GM12878 (cell line): ENCODE data around the gene TBCK. TPM values are rescaled to one million over a fixed set of nuclear protein-coding genes. Genes with fewer than 3 reads are reported as not detected.

ENCODE experiments used
- ATAC-seq: fragments of 200-7000 bp; cut with Tn5 transposase; 3 replicates; pipeline ENCODE4 v1.9.1; 2020; ENCODE audit warnings: mild to moderate bottlenecking, moderate library complexity
- BruUV-seq: library from RNA; stranded (reverse); fragments of 400-500 nt; replicated peaks from 2 replicates; lab custom pipeline; 2021; lab: Mats Ljungman, UMichigan
- CTCF ChIA-PET: fragments of 300-600 bp; sonication (Branson Sonifier 250); formaldehyde crosslinking; extraction: SDS; loops from one replicate; lab custom pipeline; 2021; ENCODE audit warnings: inconsistent platforms; lab: Yijun Ruan, JAX
- POLR2A ChIA-PET: fragments of 350-600 bp; formaldehyde crosslinking; extraction: SDS; loops from one replicate; lab custom pipeline; 2021; ENCODE audit warnings: inconsistent platforms; lab: Charles Lee
- RAD21 ChIA-PET: fragments of 300-600 bp; sonication (Branson Sonifier 250); formaldehyde crosslinking; loops from one replicate; lab custom pipeline; 2023; ENCODE audit warnings: antibody characterized with exemption; ENCODE audit not compliant: unreplicated experiment; lab: Charles Lee
- SMC1A ChIA-PET: fragments of 300-600 bp; sonication (Branson Sonifier 250); formaldehyde crosslinking; loops from one replicate; lab custom pipeline; 2023; ENCODE audit not compliant: unreplicated experiment, uncharacterized antibody; lab: Charles Lee
- DNase-seq: peaks from one replicate; pipeline ENCODE4 v3.0.0-alpha.2; 2011; ENCODE audit warnings: low read depth, low spot score
- FAIRE-seq: peaks from 3 replicates; lab custom pipeline; 2011; peaks lifted over from hg19 to GRCh38; lab: Jason Lieb, UNC
- H2AFZ ChIP-seq: 2 replicates; pipeline ENCODE4 v1.6.0; 2011; ENCODE audit warnings: low read depth, low read length, control low read depth; ENCODE audit not compliant: control insufficient read depth
- H3K27ac ChIP-seq: 2 replicates; pipeline ENCODE4 v1.5.1; 2011; ENCODE audit warnings: control low read depth; ENCODE audit not compliant: control insufficient read depth, insufficient read depth
- H3K27me3 ChIP-seq, 2 experiments: replicated peaks in 1 of 2; 2 replicates each; pipeline versions ENCODE4 v1.6.0 to v1.6.1; 2011; ENCODE audit warnings: low read length in 1 of 2; ENCODE audit not compliant: control insufficient read depth in 2 of 2, insufficient read depth in 2 of 2
- H3K36me3 ChIP-seq, 2 experiments: 2 replicates each; pipeline ENCODE4 v1.5.1; 2011; ENCODE audit warnings: low read length in 1 of 2; ENCODE audit not compliant: control insufficient read depth in 2 of 2, insufficient read depth in 2 of 2
- H3K4me1 ChIP-seq: 2 replicates; pipeline ENCODE4 v1.6.1; 2011; ENCODE audit warnings: mild to moderate bottlenecking, low read length, moderate library complexity, mixed read lengths; ENCODE audit not compliant: control insufficient read depth, insufficient read depth
- H3K4me2 ChIP-seq: 2 replicates; pipeline ENCODE4 v1.6.0; 2011; ENCODE audit warnings: control low read depth; ENCODE audit not compliant: control insufficient read depth, insufficient read depth
- H3K4me3 ChIP-seq: fragments of 200-600 bp; sonication (generic); 2 replicates; pipeline ENCODE4 v1.5.1; 2016
- H3K79me2 ChIP-seq: 2 replicates; pipeline ENCODE4 v1.6.0; 2011; ENCODE audit warnings: low read length; ENCODE audit not compliant: control insufficient read depth, insufficient read depth
- H3K9ac ChIP-seq: 2 replicates; pipeline ENCODE4 v1.8.0; 2011; ENCODE audit warnings: low read length, control low read depth, mixed read lengths; ENCODE audit not compliant: control insufficient read depth, insufficient read depth
- H3K9me3 ChIP-seq: replicated peaks from 3 replicates; pipeline ENCODE4 v1.5.1; 2011; ENCODE audit warnings: mild to moderate bottlenecking, low read length; ENCODE audit not compliant: control insufficient read depth, insufficient read depth
- H4K20me1 ChIP-seq: 2 replicates; pipeline ENCODE4 v1.6.0; 2011; ENCODE audit not compliant: control insufficient read depth, insufficient read depth
- CHD4 ChIP-seq: fragments of 200-600 bp; sonication (generic); IDR thresholded peaks from 2 replicates; pipeline ENCODE4 v1.6.1; 2016; ENCODE audit warnings: mild to moderate bottlenecking
- EED ChIP-seq: sonication (generic); IDR thresholded peaks from 2 replicates; pipeline ENCODE4 v1.6.1; 2016; ENCODE audit warnings: antibody characterized with exemption, low read depth
- ESRRA ChIP-seq: IDR thresholded peaks from 2 replicates; pipeline ENCODE4 v1.6.1; 2012; ENCODE audit warnings: mild to moderate bottlenecking, low read length, improper control_type of control experiment
- FOXM1 ChIP-seq: IDR thresholded peaks from 2 replicates; pipeline ENCODE4 v1.6.1; 2012; ENCODE audit warnings: low read depth, mild to moderate bottlenecking, inconsistent platforms, low read length, moderate library complexity
- HSF1 ChIP-seq: fragments of 150-350 bp; IDR thresholded peaks from 2 replicates; pipeline ENCODE4 v1.6.1; 2014; ENCODE audit warnings: mild to moderate bottlenecking, low read depth, low read length
- IRF4 ChIP-seq: IDR thresholded peaks from 2 replicates; pipeline ENCODE4 v1.6.1; 2011; ENCODE audit warnings: low read depth, low read length
- LARP7 ChIP-seq: fragments of 450-650 bp; IDR thresholded peaks from 2 replicates; pipeline ENCODE4 v1.6.1; 2017; ENCODE audit warnings: mild to moderate bottlenecking
- MEF2B ChIP-seq: fragments of 450-650 bp; IDR thresholded peaks from 2 replicates; pipeline ENCODE4 v1.6.1; 2018; ENCODE audit warnings: mild to moderate bottlenecking, moderate library complexity; ENCODE audit not compliant: partially characterized antibody, poor library complexity, severe bottlenecking
- MLLT1 ChIP-seq: fragments of 450-650 bp; IDR thresholded peaks from 2 replicates; pipeline ENCODE4 v1.6.1; 2016; ENCODE audit warnings: mild to moderate bottlenecking
- NFIC ChIP-seq: IDR thresholded peaks from 2 replicates; pipeline ENCODE4 v1.6.1; 2012; ENCODE audit warnings: low read depth, mild to moderate bottlenecking, inconsistent platforms, low read length, moderate library complexity
- NR2C2 ChIP-seq: IDR thresholded peaks from 2 replicates; pipeline ENCODE4 v1.6.1; 2011; ENCODE audit warnings: borderline replicate concordance, low read depth; ENCODE audit not compliant: control insufficient read depth, insufficient read length
- NR2F1 ChIP-seq: fragments of 450-650 bp; conservative IDR thresholded peaks from 2 replicates; pipeline ENCODE4 v1.6.1; 2017; ENCODE audit warnings: mild to moderate bottlenecking
- POLR2AphosphoS2 ChIP-seq: IDR thresholded peaks from 2 replicates; pipeline ENCODE4 v1.6.1; 2011; ENCODE audit warnings: low read depth, mild to moderate bottlenecking, low read length, improper control_type of control experiment, moderate library complexity
- POLR2AphosphoS5 ChIP-seq: IDR thresholded peaks from 2 replicates; pipeline ENCODE4 v1.6.1; 2011; ENCODE audit warnings: mild to moderate bottlenecking, low read length, inconsistent platforms
- POU2F2 ChIP-seq: IDR thresholded peaks from 3 replicates; pipeline ENCODE4 v1.6.1; 2011; ENCODE audit warnings: low read depth, mild to moderate bottlenecking, low read length, borderline replicate concordance
- RFX5 ChIP-seq: IDR thresholded peaks from 2 replicates; pipeline ENCODE4 v1.6.1; 2011; ENCODE audit warnings: low read depth, low read length, improper control_type of control experiment
- SMARCA5 ChIP-seq: fragments of 450-650 bp; IDR thresholded peaks from 2 replicates; pipeline ENCODE4 v1.6.1; 2017; ENCODE audit warnings: mild to moderate bottlenecking
- SRF ChIP-seq, 2 experiments: IDR thresholded peaks; 2 replicates each; pipeline ENCODE4 v1.6.1; 2011; ENCODE audit warnings: low read depth in 2 of 2, low read length in 2 of 2, mild to moderate bottlenecking in 1 of 2, moderate library complexity in 1 of 2
- TAF1 ChIP-seq: IDR thresholded peaks from 2 replicates; pipeline ENCODE4 v1.6.1; 2011; ENCODE audit warnings: mild to moderate bottlenecking, low read depth, low read length, borderline replicate concordance
- TCF3 ChIP-seq: IDR thresholded peaks from 2 replicates; pipeline ENCODE4 v1.6.1; 2012; ENCODE audit warnings: low read depth, mild to moderate bottlenecking, low read length, borderline replicate concordance; ENCODE audit not compliant: insufficient read depth
- USF2 ChIP-seq: IDR thresholded peaks from 2 replicates; pipeline ENCODE4 v1.6.1; 2011; ENCODE audit warnings: low read depth, low read length, improper control_type of control experiment, borderline replicate concordance
- WGBS: methylation state at CpG from one replicate; pipeline ENCODE4 v1.1.6; 2016; ENCODE audit warnings: low lambda C conversion rate; ENCODE audit not compliant: insufficient replicate concordance, insufficient coverage; ENCODE audit errors: missing lambda C conversion rate; 5-methylcytosine and 5-hydroxymethylcytosine counted together
- in situ Hi-C: fragments of 300-500 bp; cut with MboI; formaldehyde crosslinking; loops from 9 replicates; pipeline ENCODE4 v1.14.3; 2018; ENCODE audit warnings: mixed read lengths
- intact Hi-C: fragments of 100-400 bp; cut with micrococcal nuclease; formaldehyde crosslinking; loops from one replicate; pipeline ENCODE4 v1.14.2; 2022; ENCODE audit not compliant: unreplicated experiment
- polyA plus RNA-seq, 11 experiments: library from polyadenylated mRNA; depleted of rRNA in 4 of 11; unstranded in 6 of 11; stranded (reverse) in 5 of 11; fragments of >200 nt; fragmentation: Nextera tagmentation in 4 of 11; fragmentation: Illumina TruSeq in 1 of 11; extraction: Ambion mirVana in 4 of 11; extraction: Trizol in 1 of 11; gene quantifications; 1 replicate in 1 of 11; 2 replicates in 10 of 11; pipeline versions ENCODE4 v1.2.1 to v1.2.3, GENCODE V29; 2011 to 2016; ENCODE audit warnings: inconsistent platforms in 2 of 11, missing spikeins in 2 of 11, low read depth in 1 of 11
- total RNA-seq, 4 experiments: library from RNA; depleted of rRNA in 3 of 4; stranded (reverse); fragments of >200 nt in 3 of 4; fragmentation: Illumina TruSeq in 1 of 4; extraction: Trizol in 1 of 4; gene quantifications; 2 replicates each; pipeline versions ENCODE4 v1.2.1 to v1.2.3, GENCODE V29; 2013 to 2021

Gene TBCK
- total and polyA plus RNA-seq, 10 of the 15 experiments (the other 5 are each of a cell fraction or from before 2014, with no cell fraction given), result 4.1 to 30.3 (median 20.2) TPM

GRCh38 chr4:106079616-106080015, 236.4 kb downstream of the TBCK start (continued):
- no peak for TF ChIP-seq SRF (IDR thresholded peaks at IDR 0.05; ENCODE audit: low read depth in 2 of 2, low read length in 2 of 2)
- no peak for TF ChIP-seq CHD4
- no peak for TF ChIP-seq POLR2AphosphoS5
- TF ChIP-seq EED, result no peak
- no peak for TF ChIP-seq MEF2B
- TF ChIP-seq FOXM1, result no peak
- TF ChIP-seq NR2F1, result no peak
- no peak for TF ChIP-seq TAF1
- no peak for TF ChIP-seq IRF4
- TF ChIP-seq POU2F2, result no peak
- no peak for TF ChIP-seq RFX5
- TF ChIP-seq MLLT1, result no peak

GRCh38 chr4:106065018-106065417, 251.0 kb downstream of the TBCK start:
- H3K27ac ChIP-seq, result no peak overlapping the region
- 93% methylated on average over 1 of the region's 1 CpG for WGBS
- DNase-seq (no peak), FAIRE-seq (no peak), ATAC-seq (no peak)
- H4K20me1 ChIP-seq, result no peaks in the 10 kb centered on the region
- H2AFZ ChIP-seq, result no peak overlapping the region
- ChIA-PET POLR2A (no interaction called here), RAD21 (no interaction called here), CTCF (interaction anchor here (0.9 kb wide), 1 partner anchor 126 kb away, joined by 3 read pairs; no protein-coding TSS in a partner anchor), SMC1A (no interaction called here)
- BruUV-seq, result no TSS peak
- no peaks in the 10 kb centered on the region for H3K27me3 ChIP-seq
- no peak overlapping the region for H3K4me2 ChIP-seq
- H3K79me2 ChIP-seq, result no peaks in the 10 kb centered on the region
- intact Hi-C loops (no loop called here), in situ Hi-C loops (no loop called here)
- no peak overlapping the region for H3K4me3 ChIP-seq
- no peaks in the 10 kb centered on the region for H3K4me1 ChIP-seq
- no peaks in the 10 kb centered on the region for H3K9me3 ChIP-seq
- no peak overlapping the region for H3K9ac ChIP-seq
- no peaks in the 10 kb centered on the region for H3K36me3 ChIP-seq
- TF ChIP-seq HSF1 (no peak), SMARCA5 (no peak), ESRRA (no peak), LARP7 (no peak), POLR2AphosphoS5 (no peak), POLR2AphosphoS2 (no peak), TCF3 (no peak), NR2C2 (no peak), USF2 (no peak), NFIC (no peak)
